GM23248 (cell line): ENCODE results near the gene CKS1B.

Source experiments
- EZH2 ChIP-seq: fragments of 200-600 bp; sonication (generic); IDR thresholded peaks from 2 replicates; pipeline ENCODE4 v1.6.1; 2018; ENCODE audit warnings: antibody characterized with exemption, mild to moderate bottlenecking; ENCODE audit not compliant: insufficient read depth, poor library complexity, severe bottlenecking
- EZH2phosphoT487 ChIP-seq: fragments of 200-600 bp; sonication (generic); IDR thresholded peaks from 2 replicates; pipeline ENCODE4 v1.6.1; 2018; ENCODE audit warnings: antibody characterized with exemption, moderate library complexity, mild to moderate bottlenecking, low read depth; ENCODE audit not compliant: insufficient read depth

GRCh38 chr1:154940651-154941194 lies 33.8 kb upstream of the CKS1B start:
- TF ChIP-seq EZH2 (no peak), EZH2phosphoT487 (no peak)
